NCI-H2171 treated with DMSO at 0.1 percent for 48 hours (cell line): ENCODE results near the gene NCKAP5.

Experiments used
- DNase-seq: peaks from one replicate; lab custom pipeline; 2025; lab: John Stamatoyannopoulos, UW

NCKAP5 gene

GRCh38 chr2:132627536-132627935, 940.7 kb downstream of the NCKAP5 start:
- DNase-seq, result no peak

GRCh38 chr2:132623096-132623839, 945.0 kb downstream of the NCKAP5 start:
- no peak for DNase-seq
